RWPE2 (cell line): ENCODE measurements around the gene NMS.

Experiments
- ATAC-seq: fragments of 200-7000 bp; cut with Tn5 transposase; 3 replicates; pipeline ENCODE4 v1.9.1; 2021; ENCODE audit warnings: low read depth
- DNase-seq: peaks from one replicate; pipeline ENCODE4 v3.0.0-alpha.2; 2020; ENCODE audit warnings: low spot score
- H3K27ac ChIP-seq: fragments of 450-650 bp; 2 replicates; pipeline ENCODE4 v1.5.1; 2017; ENCODE audit warnings: mild to moderate bottlenecking; ENCODE audit not compliant: poor library complexity, severe bottlenecking
- H3K27me3 ChIP-seq: fragments of 250-450 bp; sonication (Bioruptor Pico); 2 replicates; pipeline ENCODE4 v1.5.1; 2021; ENCODE audit warnings: mild to moderate bottlenecking, moderate library complexity; ENCODE audit not compliant: insufficient read depth, poor library complexity, severe bottlenecking
- H3K36me3 ChIP-seq: fragments of 250-450 bp; sonication (Bioruptor Pico); 2 replicates; pipeline ENCODE4 v1.5.1; 2020; ENCODE audit warnings: low read depth, mild to moderate bottlenecking, moderate library complexity
- H3K4me1 ChIP-seq: fragments of 250-450 bp; sonication (Bioruptor Pico); 2 replicates; pipeline ENCODE4 v1.5.1; 2021; ENCODE audit warnings: mild to moderate bottlenecking, moderate library complexity; ENCODE audit not compliant: insufficient read depth, poor library complexity, severe bottlenecking
- H3K4me3 ChIP-seq: fragments of 250-450 bp; sonication (Bioruptor Pico); 2 replicates; pipeline ENCODE4 v1.5.1; 2021; ENCODE audit warnings: mild to moderate bottlenecking, moderate library complexity; ENCODE audit not compliant: severe bottlenecking
- H3K9me3 ChIP-seq: fragments of 250-450 bp; sonication (Bioruptor Pico); 2 replicates; pipeline ENCODE4 v1.5.1; 2021; ENCODE audit warnings: mild to moderate bottlenecking, moderate library complexity; ENCODE audit not compliant: severe bottlenecking
- TF ChIP-seq, protein P1 (sequence below): fragments of 450-650 bp; IDR thresholded peaks from one replicate; pipeline ENCODE4 v1.5.1; 2017; ENCODE audit warnings: mild to moderate bottlenecking, moderate library complexity; ENCODE audit not compliant: poor library complexity, severe bottlenecking

NMS gene

DNA sequence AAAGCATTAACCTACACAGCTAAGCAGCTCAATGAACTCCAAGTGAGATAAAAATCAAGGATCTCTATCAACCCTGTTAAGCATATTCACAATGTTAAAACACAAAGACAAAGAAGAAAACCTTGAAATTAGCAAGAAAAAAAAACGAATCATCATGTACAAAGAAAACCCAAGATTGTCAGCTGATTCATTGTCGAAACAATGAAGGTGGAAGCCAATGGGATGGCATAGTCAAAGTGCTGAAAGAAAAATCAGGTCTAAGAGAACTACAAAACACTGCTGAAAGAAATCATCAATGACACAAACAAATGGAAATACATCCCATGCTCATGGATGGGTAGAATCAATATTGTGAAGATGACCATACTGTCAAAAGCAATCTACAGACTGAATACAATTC lies 32.5 kb downstream of the NMS start:
- no peak overlapping the region for H3K27ac ChIP-seq
- H3K4me3 ChIP-seq, result no peak overlapping the region
- no peak for DNase-seq
- TF ChIP-seq, protein P1, sequence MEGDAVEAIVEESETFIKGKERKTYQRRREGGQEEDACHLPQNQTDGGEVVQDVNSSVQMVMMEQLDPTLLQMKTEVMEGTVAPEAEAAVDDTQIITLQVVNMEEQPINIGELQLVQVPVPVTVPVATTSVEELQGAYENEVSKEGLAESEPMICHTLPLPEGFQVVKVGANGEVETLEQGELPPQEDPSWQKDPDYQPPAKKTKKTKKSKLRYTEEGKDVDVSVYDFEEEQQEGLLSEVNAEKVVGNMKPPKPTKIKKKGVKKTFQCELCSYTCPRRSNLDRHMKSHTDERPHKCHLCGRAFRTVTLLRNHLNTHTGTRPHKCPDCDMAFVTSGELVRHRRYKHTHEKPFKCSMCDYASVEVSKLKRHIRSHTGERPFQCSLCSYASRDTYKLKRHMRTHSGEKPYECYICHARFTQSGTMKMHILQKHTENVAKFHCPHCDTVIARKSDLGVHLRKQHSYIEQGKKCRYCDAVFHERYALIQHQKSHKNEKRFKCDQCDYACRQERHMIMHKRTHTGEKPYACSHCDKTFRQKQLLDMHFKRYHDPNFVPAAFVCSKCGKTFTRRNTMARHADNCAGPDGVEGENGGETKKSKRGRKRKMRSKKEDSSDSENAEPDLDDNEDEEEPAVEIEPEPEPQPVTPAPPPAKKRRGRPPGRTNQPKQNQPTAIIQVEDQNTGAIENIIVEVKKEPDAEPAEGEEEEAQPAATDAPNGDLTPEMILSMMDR, result no peak
- ATAC-seq, result no peak
- H3K4me1 ChIP-seq, result no peaks in the 10 kb centered on the region
- H3K9me3 ChIP-seq, result peaks cover 4% of the 10 kb centered on the region
- no peaks in the 10 kb centered on the region for H3K27me3 ChIP-seq
- no peaks in the 10 kb centered on the region for H3K36me3 ChIP-seq

DNA sequence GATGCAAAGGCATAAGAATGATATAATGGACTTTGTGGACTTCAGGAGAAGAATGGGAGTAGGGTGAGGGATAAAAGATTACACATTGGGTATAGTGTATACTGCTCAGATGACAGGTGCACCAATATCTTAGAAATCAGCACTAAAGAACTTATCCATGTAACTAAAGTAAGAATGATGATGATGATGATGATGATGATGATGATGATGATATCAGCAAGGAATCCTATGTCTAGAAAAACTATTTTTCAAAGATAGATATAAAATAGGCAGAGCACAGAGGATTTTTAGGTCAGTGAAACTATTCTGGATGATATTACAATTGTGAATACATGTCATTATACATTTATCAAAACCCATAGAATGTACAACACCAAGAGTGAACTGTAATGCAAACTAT lies 34.3 kb downstream of the NMS start:
- no peak overlapping the region for H3K27ac ChIP-seq
- H3K27me3 ChIP-seq, result no peaks in the 10 kb centered on the region
- H3K36me3 ChIP-seq, result no peaks in the 10 kb centered on the region
- H3K4me3 ChIP-seq, result no peak overlapping the region
- no peaks in the 10 kb centered on the region for H3K4me1 ChIP-seq
- no peak for ATAC-seq
- no peak for DNase-seq
- TF ChIP-seq, protein P1, result no peak
- peaks cover 4% of the 10 kb centered on the region for H3K9me3 ChIP-seq

DNA sequence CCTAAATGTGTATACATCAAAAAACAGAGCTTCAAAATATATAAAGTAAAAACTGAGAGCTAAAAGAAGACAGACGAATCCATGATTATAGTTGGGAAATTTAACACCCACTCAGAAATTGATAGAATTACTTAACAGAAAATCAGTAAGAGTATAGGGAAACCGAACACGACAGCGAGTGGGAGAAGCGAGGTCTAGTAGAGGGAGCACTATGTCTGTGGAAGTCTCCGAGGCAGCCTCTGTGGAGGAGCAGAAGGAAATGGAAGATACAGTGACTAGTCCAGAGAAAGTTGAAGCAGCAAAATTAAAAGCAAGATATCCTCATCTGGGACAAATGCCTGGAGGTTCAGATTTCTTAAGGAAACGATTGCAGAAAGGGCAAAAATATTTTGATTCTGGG lies 38.8 kb downstream of the NMS start:
- Histone ChIP-seq H3K4me3 (no peak overlapping the region), H3K4me1 (no peaks in the 10 kb centered on the region), H3K36me3 (no peaks in the 10 kb centered on the region), H3K27me3 (no peaks in the 10 kb centered on the region), H3K9me3 (no peaks in the 10 kb centered on the region), H3K27ac (no peak overlapping the region)
- DNase-seq (no peak), ATAC-seq (no peak)
- TF ChIP-seq, protein P1, result no peak

DNA sequence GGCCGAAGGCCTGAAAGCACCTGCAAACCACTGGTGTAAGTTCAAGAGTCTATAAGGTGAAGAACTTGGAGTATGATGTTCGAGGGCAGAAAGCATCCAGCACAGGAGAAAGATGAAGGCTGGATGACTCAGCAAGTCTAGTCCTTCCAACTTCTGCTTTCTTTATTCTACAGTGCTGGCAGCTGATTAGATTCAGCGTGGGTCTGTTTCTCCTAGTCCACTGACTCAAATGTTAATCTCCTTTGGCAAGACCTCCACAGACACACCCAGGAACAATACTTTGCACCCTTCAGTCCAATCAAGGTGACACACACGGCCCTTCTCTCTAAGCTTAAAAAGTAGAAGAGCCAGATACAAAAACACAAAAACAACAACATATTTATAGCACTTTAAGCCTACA lies 43.4 kb downstream of the NMS start:
- Histone ChIP-seq H3K27ac (no peak overlapping the region), H3K36me3 (no peaks in the 10 kb centered on the region), H3K27me3 (no peaks in the 10 kb centered on the region), H3K4me3 (no peak overlapping the region), H3K4me1 (no peaks in the 10 kb centered on the region), H3K9me3 (no peaks in the 10 kb centered on the region)
- TF ChIP-seq, protein P1, result no peak
- ATAC-seq (no peak), DNase-seq (no peak)

DNA sequence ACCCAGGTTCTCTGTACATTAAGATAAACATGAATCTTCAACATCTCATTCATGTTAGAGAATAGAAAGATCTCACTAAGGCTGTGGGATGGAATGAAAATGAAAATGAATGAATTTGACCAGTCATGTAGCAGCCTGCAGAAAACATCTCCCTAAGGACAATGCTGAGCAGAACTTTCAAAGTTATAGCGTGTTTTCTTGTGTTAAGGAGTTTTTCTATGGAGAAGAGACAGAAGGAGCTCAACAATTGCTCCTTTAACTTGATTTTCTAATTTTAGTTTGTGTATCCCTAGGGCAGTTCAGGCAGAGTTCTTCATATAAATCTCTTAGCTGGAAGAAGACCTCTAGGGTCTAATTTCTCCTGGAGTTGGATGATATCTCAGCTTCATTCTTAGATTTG lies 47.3 kb downstream of the NMS start:
- Histone ChIP-seq H3K36me3 (no peaks in the 10 kb centered on the region), H3K27me3 (no peaks in the 10 kb centered on the region), H3K27ac (no peak overlapping the region), H3K4me3 (no peak overlapping the region), H3K4me1 (no peaks in the 10 kb centered on the region), H3K9me3 (no peaks in the 10 kb centered on the region)
- no peak for ATAC-seq
- TF ChIP-seq, protein P1, result no peak
- no peak for DNase-seq
